ENCODE results near the gene TALDO1. TPM values are rescaled to one million over a fixed set of nuclear protein-coding genes. Genes with fewer than 3 reads are reported as not detected.

The TALDO1 gene
- total and polyA plus RNA-seq, 8 donors = 50.3 to 83.9 (median 74.6) TPM

DNA sequence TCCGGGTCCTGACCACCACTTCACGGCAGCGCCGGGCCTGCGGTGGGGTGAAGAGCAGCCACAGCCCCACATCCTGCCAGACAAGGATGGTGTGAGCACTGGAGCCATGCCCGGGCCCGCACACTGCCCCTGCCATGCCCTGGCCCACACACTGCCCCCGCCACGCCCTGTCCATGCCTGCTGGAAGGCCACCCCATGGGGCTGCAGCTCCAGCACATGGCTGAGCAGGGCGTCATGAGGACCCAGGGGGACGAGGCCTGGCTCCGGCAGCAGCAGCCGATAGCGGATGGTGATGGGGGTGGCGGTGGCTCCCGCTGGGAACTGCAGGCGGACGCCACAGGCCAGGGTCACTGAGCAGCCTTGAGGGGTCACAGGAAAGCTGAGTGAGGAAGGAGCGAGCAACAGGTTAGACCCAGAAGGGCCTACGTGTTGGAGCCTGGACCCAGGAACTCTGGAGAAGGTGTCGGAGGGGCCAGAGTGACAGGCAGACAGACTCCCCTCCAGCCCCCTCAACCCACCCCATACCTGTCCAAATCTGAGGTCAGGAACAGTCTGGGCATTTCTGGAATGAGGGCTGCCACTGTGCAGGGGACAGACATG, 54.9 kb downstream of the TALDO1 start:
- TF ChIP-seq, protein P1, sequence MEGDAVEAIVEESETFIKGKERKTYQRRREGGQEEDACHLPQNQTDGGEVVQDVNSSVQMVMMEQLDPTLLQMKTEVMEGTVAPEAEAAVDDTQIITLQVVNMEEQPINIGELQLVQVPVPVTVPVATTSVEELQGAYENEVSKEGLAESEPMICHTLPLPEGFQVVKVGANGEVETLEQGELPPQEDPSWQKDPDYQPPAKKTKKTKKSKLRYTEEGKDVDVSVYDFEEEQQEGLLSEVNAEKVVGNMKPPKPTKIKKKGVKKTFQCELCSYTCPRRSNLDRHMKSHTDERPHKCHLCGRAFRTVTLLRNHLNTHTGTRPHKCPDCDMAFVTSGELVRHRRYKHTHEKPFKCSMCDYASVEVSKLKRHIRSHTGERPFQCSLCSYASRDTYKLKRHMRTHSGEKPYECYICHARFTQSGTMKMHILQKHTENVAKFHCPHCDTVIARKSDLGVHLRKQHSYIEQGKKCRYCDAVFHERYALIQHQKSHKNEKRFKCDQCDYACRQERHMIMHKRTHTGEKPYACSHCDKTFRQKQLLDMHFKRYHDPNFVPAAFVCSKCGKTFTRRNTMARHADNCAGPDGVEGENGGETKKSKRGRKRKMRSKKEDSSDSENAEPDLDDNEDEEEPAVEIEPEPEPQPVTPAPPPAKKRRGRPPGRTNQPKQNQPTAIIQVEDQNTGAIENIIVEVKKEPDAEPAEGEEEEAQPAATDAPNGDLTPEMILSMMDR (IDR thresholded peaks at IDR 0.05) = no peak
- Histone ChIP-seq H3K4me3 (no peak overlapping the region), H3K4me1 (peaks cover 3 to 12% (median 8%) of the 10 kb centered on the region in 3 donors), H3K36me3 (no peaks in the 10 kb centered on the region), H3K27me3 (no peaks in the 10 kb centered on the region), H3K27ac (no peak overlapping the region), H3K9me3 (no peaks in the 10 kb centered on the region)
- ATAC-seq (no peak), FAIRE-seq (no peak), DNase-seq (peak in 3 of 6 donors; percentile 51 to 81 (median 57))
- 97 to 99% methylated on average over 19 to 21 of the region's 21 CpGs for WGBS, 2 donors
- intact Hi-C loops (cut with DNase I) = no loop called here

DNA sequence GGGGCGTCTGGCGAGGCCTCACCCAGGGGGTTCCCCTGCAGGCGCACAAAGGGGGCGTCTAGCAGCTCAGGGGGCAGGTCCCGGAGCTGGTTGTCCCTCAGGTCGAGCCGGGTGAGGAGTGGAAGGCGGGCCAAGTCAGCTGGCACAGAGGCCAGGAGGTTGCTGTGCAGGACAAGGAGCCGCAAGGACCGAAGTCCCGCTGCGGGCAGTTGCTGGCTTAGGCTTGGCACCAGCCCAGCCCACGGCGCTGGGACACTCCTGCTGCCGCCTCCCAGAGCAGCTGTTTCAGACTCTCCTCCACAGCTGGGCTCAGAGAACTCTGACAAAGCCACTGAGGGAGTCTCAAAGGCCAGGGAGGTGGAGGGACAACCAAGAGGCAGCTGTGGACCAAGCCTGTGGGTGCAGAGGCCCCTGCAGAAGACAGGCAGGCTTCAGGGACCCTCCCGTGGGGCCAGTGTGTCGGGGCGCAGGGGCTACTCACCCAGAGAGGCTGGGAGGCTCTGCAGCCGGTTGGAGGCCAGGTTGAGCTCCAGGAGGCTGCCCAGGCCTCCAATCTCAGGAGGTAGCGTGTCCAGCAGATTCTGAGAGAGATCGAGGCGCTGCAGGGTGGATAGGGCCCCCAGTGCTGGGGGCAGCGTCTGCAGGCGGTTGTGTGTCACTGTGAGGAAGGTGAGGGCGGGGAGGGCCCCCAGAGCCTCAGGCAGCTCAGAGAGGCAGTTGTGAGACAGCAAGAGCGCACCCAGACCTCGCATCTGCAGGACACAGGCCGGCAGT, 55.6 kb downstream of the TALDO1 start:
- peaks cover 3 to 11% (median 8%) of the 10 kb centered on the region in 3 donors for H3K4me1 ChIP-seq
- H3K27me3 ChIP-seq = no peaks in the 10 kb centered on the region
- TF ChIP-seq, protein P1 (IDR thresholded peaks at IDR 0.05) = no peak
- no peaks in the 10 kb centered on the region for H3K36me3 ChIP-seq
- no peak overlapping the region for H3K27ac ChIP-seq
- no peaks in the 10 kb centered on the region for H3K9me3 ChIP-seq
- FAIRE-seq (no peak), ATAC-seq (no peak), DNase-seq (peak in 3 of 6 donors; percentile 51 to 80 (median 56))
- H3K4me3 ChIP-seq = no peak overlapping the region
- WGBS, 2 donors = 89 to 90% methylated on average over 28 of the region's 28 CpGs
- intact Hi-C loops (cut with DNase I) = no loop called here

DNA sequence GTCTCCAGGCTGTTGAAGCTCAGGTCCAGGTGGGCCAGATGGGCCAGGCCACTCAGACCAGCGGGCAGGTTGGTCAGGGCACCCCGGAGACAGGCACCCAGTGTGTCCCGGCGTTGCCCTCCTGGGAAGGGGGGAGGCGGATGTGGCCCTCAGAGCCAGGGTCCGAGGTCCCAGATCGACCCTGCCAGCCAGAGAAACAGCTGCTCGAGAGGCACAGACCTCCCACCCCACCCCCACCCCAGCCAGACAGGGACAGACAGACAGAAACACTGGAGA, 56.1 kb downstream of the TALDO1 start:
- no peak overlapping the region for H3K4me3 ChIP-seq
- FAIRE-seq (no peak), ATAC-seq (no peak), DNase-seq (peak in 1 of 6 donors; percentile 54)
- H3K27me3 ChIP-seq = no peaks in the 10 kb centered on the region
- H3K27ac ChIP-seq = no peak overlapping the region
- WGBS, 2 donors = 53 to 66% methylated on average over 7 to 8 of the region's 8 CpGs
- no peaks in the 10 kb centered on the region for H3K9me3 ChIP-seq
- TF ChIP-seq, protein P1 (IDR thresholded peaks at IDR 0.05) = no peak
- peaks cover 5 to 13% (median 10%) of the 10 kb centered on the region in 3 donors for H3K4me1 ChIP-seq
- intact Hi-C loops (cut with DNase I) = no loop called here
- no peaks in the 10 kb centered on the region for H3K36me3 ChIP-seq

DNA sequence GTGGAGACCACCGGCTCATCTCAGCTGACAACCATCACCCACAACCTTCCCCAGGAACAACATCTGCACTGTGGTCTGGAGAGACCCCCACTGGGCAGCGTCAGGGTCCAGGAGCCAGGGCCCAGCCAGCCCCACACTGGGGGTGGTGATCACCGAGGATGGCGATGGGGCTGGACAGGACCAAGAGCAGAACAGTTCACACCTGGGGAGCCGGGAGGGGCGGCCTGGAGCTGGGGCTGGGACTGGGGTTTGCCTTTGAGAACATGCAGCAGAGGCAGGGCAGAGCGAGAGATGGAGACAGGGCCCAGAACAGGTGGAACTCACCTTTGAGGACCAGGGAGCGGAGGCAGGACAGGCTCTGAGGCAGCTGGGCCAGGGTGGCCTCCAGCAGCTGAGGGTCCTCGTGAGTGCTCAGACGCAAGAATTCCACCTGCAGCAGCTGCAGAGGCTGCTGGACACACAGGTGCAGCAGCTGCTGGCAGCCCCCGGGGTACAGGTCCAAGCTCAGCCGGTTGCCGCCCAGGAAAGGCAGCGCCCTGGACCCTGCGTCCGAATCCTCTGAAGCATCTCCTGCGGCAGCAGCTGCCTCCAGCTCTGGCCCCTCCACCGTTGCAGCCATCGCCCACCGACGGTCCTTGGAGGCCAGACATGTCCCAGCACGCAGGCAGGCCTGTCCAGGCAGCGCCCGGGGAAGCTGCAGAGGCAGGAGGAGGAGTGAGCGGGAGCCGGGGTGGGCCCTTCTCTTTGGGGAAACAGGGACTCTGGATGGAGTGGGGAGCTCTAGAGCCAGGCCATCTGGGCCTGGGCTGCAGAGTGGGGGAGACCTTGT, 56.7 kb downstream of the TALDO1 start:
- Histone ChIP-seq H3K36me3 (no peaks in the 10 kb centered on the region), H3K27ac (no peak overlapping the region), H3K4me3 (peak overlapping the region in 2 of 4 donors; percentile 55 to 62), H3K4me1 (peaks cover 7 to 16% (median 12%) of the 10 kb centered on the region in 3 donors), H3K9me3 (no peaks in the 10 kb centered on the region), H3K27me3 (no peaks in the 10 kb centered on the region)
- no peak for ATAC-seq
- DNase-seq = peak in 3 of 6 donors; percentile 49 to 82 (median 60)
- intact Hi-C loops (cut with DNase I) = no loop called here
- FAIRE-seq = no peak
- 64 to 70% methylated on average over 24 to 26 of the region's 26 CpGs for WGBS, 2 donors
- TF ChIP-seq, protein P1 (IDR thresholded peaks at IDR 0.05) = no peak

Measured in pancreas (tissue), 10 donors.